HT-29 (cell line): Measurements from ENCODE around the gene GARIN5A. TPM values are rescaled to one million over a fixed set of nuclear protein-coding genes. Genes with fewer than 3 reads are reported as not detected.
A peak's percentile ranks its signal among the peaks of the same experiment; 100 is the strongest.
"Not testable (repeated sequence)": the region's sequence is repeated elsewhere in the genome, so short reads cannot be mapped to it uniquely, and the experiment has no call there.

Source experiments
- DNase-seq: peaks from one replicate; pipeline ENCODE4 v3.0.0-alpha.2; 2015; ENCODE audit warnings: low spot score
- total RNA-seq: library from RNA; depleted of rRNA; stranded (reverse); fragments of >200 nt; shearing (Covaris generic); gene quantifications from 2 replicates; pipeline ENCODE4 v1.2.3, GENCODE V29; 2014

GARIN5A gene
- total RNA-seq, 1 experiment from 2014 or later, result 6.5 TPM

- no peak for DNase-seq
Observed at GRCh38 chr19:50488389-50489194, 11.9 kb upstream of the GARIN5A start.

GRCh38 chr19:50486823-50487515 lies 10.3 kb upstream of the GARIN5A start:
- peak; percentile 83 for DNase-seq

- no peak for DNase-seq
Observed at GRCh38 chr19:50485284-50485955, 8.8 kb upstream of the GARIN5A start.

GRCh38 chr19:50482916-50483315 lies 6.3 kb upstream of the GARIN5A start:
- DNase-seq, result no peak

GRCh38 chr19:50482271-50482855 lies 5.7 kb upstream of the GARIN5A start:
- no peak for DNase-seq

- no peak for DNase-seq
Observed at GRCh38 chr19:50481351-50482149, 4.9 kb upstream of the GARIN5A start.

GRCh38 chr19:50480281-50481111 lies 3.8 kb upstream of the GARIN5A start:
- no peak for DNase-seq

GRCh38 chr19:50479761-50480251 lies 3.2 kb upstream of the GARIN5A start:
- DNase-seq, result no peak

GRCh38 chr19:50478901-50479715 lies 2.5 kb upstream of the GARIN5A start:
- peak; percentile 62 for DNase-seq

GRCh38 chr19:50477751-50478515 lies 1.3 kb upstream of the GARIN5A start:
- no peak for DNase-seq

- no peak for DNase-seq
Observed at GRCh38 chr19:50476907-50477238, 225 bp upstream of the GARIN5A start.

- no peak for DNase-seq
Observed at GRCh38 chr19:50475736-50476223, 868 bp downstream of the GARIN5A start.

GRCh38 chr19:50475101-50475568 lies 1.5 kb downstream of the GARIN5A start:
- no peak for DNase-seq

GRCh38 chr19:50473336-50473735 lies 3.3 kb downstream of the GARIN5A start:
- DNase-seq, result not testable (repeated sequence)

GRCh38 chr19:50468818-50469217 lies 7.8 kb downstream of the GARIN5A start:
- DNase-seq, result no peak

GRCh38 chr19:50467566-50467965 lies 9.1 kb downstream of the GARIN5A start:
- DNase-seq, result no peak

- no peak for DNase-seq
Observed at GRCh38 chr19:50466706-50467039, 10.0 kb downstream of the GARIN5A start.

- DNase-seq, result peak; percentile 58
Observed at GRCh38 chr19:50465986-50466705, 10.5 kb downstream of the GARIN5A start.
